Measurements from ENCODE around the gene KANTR.

The KANTR gene

DNA sequence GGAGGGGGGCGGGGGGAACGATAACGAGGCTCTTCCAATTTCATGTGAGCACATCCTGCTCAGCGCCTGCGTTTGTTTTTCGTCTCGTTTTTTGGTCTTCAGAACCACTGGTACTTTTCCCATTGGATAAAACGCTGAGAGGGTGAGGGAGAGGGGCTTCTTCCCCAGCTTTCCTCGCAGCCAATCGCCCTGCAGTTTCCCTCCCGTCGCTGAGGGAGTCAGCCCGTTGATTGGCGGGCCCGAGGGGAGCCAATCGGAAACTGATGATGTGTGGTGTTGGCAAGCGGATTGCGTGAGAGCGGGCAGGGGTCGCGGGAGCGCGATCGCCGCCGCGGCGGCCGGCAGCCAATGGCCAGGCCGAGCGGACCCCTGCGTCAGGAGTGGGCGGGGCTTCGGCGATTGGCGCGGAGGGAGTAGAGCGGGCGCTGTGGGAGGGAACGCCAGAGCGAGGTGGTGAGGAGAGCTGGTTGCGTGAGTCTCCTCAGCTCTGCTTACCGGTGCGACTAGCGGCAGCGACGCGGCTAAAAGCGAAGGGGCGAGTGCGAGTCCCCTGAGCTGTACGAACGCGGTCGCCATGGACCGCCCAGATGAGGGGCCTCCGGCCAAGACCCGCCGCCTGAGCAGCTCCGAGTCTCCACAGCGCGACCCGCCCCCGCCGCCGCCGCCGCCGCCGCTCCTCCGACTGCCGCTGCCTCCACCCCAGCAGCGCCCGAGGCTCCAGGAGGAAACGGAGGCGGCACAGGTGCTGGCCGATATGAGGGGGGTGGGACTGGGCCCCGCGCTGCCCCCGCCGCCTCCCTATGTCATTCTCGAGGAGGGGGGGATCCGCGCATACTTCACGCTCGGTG, 11.8 kb upstream of the KANTR start, which contains the start of gene TSPYL2:
TSPYL2 (plus strand) TSS at position 443 of the 848 bp plus-strand sequence; CDS start at position 575, 132 bp downstream.
- peak; percentile 96 for DNase-seq

DNA sequence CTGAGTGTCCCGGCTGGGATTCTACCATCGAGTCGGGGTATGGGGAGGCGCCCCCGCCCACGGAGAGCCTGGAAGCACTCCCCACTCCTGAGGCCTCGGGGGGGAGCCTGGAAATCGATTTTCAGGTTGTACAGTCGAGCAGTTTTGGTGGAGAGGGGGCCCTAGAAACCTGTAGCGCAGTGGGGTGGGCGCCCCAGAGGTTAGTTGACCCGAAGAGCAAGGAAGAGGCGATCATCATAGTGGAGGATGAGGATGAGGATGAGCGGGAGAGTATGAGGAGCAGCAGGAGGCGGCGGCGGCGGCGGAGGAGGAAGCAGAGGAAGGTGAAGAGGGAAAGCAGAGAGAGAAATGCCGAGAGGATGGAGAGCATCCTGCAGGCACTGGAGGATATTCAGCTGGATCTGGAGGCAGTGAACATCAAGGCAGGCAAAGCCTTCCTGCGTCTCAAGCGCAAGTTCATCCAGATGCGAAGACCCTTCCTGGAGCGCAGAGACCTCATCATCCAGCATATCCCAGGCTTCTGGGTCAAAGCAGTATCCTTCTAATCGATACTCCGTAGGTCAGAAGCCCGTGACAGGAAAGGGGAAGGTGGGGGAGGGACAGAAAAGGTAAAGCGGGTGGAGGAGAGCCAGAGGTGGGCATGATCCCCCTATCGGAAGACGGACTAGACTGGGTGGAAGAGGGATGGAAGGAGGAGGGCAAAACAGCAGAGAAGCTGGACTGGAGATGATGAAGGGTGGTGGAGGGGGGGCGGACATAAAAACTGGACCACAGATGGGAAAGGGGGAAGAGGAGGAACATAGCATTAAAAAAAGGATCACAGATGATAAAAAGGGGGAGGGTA, 10.9 kb upstream of the KANTR start:
- DNase-seq, result no peak

DNA sequence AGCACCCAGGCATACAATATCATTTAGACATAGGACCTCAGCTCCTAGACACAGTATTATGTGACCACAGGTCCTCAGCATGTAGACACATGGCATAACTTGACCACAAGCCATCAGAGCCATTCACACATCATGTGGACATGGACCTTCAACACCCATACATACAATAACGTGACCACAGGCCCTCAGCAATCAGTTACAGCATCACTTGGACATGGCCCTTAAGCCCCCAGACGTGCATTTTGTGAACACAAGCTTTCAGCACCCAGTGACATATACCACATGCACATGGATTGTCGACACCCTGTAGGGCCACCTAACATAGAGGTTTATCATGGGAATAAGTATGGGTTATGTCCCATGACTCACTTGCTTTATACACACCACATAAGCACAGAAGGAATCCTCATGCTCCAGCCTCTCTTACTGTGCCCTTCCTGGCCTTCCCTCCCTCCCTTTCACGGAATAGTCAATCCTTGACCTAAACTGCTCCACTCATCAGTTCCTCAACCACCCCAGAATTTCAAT, 9.8 kb upstream of the KANTR start:
- DNase-seq, result peak; percentile 21

DNA sequence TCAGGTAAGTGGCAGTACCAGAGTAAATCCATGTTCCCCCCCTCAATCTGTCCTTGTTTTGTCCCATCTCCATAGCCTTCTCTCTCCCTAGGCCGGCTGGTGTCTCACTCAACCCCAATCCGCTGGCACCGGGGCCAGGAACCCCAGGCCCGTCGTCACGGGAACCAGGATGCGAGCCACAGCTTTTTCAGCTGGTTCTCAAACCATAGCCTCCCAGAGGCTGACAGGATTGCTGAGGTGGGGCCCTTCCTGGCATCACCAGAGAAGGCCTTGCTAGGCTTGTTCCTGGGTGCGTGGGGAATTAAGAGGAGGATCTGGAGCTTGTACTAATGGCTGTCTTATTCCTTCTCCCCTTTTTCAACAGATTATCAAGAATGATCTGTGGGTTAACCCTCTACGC, 9.1 kb upstream of the KANTR start:
- DNase-seq, result no peak

DNA sequence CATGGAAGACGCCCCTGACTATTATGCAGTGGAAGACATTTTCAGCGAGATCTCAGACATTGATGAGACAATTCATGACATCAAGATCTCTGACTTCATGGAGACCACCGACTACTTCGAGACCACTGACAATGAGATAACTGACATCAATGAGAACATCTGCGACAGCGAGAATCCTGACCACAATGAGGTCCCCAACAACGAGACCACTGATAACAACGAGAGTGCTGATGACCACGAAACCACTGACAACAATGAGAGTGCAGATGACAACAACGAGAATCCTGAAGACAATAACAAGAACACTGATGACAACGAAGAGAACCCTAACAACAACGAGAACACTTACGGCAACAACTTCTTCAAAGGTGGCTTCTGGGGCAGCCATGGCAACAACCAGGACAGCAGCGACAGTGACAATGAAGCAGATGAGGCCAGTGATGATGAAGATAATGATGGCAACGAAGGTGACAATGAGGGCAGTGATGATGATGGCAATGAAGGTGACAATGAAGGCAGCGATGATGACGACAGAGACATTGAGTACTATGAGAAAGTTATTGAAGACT, 8.2 kb upstream of the KANTR start:
- DNase-seq, result peak; percentile 45

DNA sequence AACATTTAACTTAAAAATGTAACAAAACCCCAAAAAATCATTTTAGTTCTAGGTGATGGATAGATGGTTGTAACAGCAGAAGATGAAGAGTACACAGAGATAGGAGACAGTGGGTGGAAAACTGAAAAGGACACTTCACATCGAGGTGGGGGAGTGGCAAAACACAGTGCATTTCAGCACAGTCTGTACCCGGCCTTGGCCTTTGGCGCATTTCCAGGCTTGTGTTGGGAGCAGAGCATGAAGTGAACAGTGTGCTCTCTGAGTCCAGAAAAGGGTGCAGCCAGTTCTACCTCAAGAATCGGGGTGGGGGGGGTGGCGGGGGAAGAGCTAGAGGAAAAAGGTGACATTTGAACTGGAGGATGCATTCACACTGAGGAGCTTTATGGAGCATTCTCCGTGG, 7.5 kb upstream of the KANTR start:
- no peak for DNase-seq

DNA sequence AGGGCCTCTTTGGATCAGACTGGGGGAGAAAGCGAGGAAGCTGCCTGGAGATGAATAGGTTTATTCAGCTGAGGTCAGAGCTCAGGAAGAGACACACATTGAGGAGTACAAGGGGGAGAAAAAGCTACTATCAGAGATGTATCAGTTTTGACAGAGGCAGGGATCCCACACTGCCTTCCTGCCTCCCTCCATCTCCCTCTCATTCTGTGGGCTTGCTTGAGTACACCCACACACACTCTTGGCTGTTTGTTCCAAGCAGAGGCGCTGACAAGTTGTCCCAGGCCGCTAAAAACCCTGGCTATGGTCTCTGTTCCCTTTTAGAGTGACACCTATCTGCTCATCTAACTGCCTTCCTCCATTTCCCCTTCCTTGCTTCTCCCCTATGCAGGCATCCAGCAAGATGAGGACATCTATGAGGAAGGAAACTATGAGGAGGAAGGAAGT, 6.5 kb upstream of the KANTR start:
- peak; percentile 24 for DNase-seq

DNA sequence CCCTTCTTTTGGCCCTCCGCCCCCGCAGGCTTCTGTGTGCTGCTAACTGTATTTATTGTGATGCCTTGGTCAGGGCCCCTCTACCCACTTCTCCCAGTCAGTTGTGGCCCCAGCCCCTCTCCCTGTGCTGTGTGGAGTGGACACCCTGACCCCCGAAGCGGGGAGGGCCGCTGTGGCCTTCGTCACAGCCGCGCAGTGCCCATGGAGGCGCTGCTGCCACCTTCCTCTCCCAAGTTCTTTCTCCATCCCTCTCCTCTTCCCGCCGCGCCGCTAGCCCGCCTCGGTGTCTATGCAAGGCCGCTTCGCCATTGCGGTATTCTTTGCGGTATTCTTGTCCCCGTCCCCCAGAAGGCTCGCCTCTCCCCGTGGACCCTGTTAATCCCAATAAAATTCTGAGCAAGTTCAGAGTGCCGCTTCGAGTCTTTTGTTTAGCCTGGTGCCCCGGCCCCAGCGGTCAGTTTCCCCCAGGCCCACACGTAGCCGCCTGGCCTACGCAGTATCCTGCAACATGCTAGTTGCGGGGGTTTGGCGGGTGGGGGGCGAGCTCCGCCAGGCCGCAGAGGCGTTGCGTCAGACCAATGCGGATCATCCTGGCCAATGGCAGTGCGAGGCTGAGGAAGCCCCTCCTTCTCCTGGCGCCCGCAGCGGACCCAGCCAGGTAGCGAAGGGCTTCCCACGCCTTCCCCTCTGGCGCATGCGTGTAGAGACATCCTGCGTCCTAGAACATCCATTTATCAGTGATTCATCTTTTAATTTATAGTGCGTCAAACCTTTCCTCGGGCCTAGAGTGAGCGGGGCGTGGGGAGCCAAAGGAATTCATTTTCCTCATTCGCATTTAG, 5.6 kb upstream of the KANTR start:
- peak; percentile 90 for DNase-seq

DNA sequence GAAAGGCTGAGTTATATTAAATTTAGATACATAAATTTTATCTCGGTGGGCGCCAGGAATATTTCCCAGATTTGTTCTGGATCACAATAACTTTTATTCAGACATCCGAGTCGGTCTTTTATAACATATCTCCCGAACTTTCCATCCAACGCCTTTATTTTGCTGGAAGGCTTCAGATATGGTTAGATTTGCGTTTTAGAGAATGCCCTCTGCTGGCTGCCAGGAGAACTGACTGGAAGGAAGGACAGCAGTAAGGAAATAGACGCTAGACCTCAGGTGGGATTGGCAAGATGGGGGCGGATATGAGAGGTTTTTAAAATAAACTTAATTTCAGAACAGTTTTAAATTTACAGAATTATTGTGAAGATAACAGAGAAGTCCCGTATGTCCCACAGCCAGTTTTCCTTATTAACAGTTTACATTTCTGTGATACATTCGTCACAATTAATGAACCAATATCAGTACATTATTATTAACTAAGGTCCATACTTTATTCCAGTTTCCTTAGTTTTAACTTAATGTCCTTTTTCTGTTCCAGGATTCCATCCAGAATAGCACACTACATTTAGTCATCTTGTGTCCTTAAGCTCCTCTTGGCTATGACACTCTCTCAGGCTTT, 4.6 kb upstream of the KANTR start:
- DNase-seq, result peak; percentile 72

DNA sequence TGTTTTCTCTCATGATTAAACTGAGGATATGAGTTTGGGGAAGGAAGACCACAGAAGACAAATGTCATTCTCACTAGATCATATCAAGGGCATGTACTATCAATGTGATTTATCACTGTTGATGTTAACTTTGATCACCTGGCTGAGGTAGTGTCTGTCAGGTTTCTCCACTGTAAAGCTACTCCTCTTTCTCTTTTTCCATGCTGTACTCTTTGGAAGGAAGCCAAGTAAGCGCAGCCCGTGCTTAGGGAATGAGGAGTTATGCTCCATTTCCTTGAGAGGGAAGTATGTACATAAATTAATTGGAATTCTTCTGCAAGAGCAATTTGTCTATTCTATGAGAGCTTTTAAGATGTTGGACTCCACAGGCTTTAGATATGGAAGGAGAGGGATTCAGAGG, 4.0 kb upstream of the KANTR start:
- DNase-seq, result no peak

DNA sequence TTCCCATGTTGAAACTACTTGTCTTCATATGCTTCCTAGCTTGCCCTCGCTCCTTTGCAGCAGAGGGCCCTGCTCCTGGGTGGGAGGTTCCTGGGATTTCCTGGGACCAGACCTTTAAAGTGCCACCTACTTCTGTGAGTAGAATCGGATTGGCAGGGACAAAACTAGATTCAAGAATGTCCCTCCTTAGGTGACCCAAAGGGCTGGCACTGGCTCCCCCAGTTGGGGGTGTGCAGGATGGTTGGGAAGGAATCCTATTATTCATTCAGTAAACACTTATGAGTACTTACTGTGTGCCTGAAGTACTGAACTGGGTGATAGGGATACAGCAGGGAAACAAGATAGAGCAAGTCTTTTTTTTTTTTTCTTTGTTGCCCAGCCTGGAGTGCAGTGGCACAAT, 2.6 kb upstream of the KANTR start:
- no peak for DNase-seq

DNA sequence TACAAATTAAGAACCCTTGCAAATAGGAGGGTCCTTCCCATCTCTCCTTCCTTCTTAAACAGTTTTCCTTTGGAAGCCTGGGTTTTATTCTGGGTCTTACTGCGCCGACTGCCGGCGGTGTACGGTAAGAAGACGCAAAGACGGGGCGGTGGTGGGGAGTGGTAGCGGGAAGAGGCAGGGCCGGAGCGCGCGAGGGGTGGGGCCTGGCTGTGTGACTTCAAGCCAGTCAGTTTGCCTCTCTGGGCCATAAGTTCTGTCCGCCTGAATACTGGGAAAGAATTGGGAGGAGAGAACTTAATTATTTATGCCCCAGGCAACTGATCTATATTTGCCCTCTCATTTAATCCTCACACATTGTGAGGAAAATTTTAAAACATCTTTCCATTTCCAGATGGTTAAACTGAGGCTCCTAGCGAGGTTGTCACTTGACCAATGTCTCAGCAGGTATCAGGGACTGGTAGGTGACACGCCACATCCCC, 726 bp upstream of the KANTR start:
- DNase-seq, result peak; percentile 80

DNA sequence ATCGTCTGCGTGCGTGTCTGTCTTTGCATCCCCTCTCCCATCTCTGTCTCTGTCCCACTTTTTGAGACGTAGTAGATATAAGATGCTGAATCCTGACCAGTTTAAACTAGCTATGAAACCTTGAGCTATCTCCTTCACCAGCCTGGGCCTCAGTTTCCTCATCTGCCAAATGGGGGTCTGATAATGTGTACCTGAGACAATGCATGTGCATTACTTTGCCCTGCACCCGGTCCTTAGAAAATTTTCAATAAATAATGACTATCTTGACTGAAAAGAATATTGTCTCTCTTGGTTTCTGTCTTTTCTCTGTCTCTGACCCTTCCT, 602 bp downstream of the KANTR start:
- DNase-seq, result no peak

DNA sequence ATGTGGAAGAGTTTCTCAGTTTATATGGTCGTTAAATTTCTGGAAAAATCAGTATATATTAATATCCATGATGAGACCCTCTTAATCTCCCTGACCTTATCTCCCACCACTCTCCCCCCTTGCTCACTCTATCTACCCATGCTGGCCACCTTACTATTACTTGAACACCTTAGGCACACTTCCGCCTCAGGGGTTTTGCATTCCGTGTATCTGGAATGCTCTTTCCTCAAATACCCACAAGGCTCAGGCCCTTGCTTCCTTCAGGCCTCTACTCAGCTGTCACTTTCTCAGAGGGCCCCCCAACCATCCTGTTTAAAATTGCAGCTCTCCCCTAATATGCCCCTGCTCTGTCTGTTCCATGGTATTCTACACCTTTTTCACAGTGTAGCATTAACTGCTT, 1.9 kb downstream of the KANTR start:
- DNase-seq, result no peak

DNA sequence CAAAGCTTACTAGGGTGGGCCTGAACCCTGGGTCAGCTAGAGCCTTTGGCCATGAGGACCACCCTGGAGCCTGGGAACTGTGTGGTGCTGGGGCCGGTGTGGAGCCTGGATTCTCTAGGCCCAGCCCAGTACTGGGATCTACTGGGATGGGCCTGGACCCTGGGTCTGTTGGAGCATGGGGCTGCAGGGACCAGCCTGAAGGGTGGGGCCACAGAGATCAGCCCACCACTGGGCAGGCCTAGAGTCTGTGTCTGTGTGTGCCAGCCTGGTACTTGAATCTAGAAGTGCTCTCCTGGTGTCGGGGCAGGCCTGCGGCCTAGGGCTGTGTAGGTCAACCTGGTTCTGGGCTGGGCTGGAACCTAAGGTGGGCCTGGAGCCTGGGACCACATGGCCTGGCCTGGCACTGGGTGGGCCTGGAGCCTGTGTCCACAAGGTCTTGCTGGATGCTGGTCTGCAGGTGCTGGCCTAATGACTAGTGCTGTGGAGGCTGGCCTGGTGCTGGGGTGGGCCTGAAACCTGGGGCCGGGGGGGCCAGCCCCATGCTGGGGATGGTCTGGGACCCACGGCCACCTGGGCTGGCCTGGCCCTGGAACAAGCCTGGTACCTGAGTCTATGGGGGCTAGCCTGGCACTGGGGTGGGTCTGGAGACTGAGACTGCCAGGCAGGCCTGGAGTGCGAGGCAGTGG, 21.1 kb downstream of the KANTR start:
- no peak for DNase-seq

DNA sequence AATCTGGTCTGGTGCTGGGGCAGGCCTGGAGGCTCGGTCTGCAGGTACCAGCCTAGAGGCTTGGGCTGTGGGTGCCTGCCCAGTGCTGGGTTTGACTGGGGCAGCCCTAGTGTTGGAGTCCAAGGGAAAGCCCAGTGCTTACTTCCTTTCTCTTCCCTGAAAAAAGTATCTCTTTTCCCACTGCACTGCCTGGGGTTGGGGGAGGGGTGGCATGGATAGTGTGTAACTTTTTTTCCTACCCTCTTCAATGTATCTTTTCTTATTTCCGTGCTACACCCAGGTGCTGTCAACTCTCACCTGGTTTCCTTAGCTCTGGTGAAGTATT, 21.6 kb downstream of the KANTR start:
- no peak for DNase-seq

DNA sequence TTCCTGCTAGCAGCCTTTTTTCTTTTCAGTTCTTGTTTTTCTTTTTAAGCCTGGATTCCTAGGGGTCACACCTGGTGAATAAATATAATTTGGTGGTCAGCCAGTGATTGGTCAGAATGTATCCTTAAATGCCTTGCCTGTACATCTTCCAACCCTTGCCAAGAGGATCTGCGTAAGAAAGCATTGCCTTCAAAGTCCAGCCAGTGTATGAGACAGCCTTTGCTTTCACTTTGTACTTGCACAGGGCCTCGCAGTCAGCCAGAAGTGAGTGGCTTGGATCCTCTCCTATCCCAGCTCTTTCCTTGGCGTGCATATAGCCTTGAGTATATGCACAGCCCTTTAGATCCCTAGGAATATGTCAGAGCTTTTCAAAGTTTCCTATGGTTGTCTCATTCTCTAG, 22.2 kb downstream of the KANTR start:
- DNase-seq, result no peak

DNA sequence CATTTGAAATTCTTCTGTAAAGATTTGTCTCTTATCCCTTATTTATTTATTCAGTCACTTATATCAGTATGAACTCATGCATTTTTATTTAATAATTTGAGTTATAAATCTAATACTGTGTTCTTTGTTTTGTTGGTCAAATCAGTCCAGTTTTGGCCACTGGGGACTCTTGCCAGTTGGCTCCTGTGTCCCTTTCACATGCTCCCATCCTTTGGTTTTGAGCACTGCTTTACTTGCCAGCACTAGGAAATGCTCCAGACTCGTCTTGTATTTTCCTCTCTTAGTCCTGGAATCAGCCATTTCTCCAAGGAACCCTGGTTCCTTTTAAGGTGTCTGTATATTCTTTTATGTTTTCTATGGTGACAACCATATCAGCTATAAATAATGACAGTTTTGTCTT, 28.1 kb downstream of the KANTR start:
- DNase-seq, result no peak

DNA sequence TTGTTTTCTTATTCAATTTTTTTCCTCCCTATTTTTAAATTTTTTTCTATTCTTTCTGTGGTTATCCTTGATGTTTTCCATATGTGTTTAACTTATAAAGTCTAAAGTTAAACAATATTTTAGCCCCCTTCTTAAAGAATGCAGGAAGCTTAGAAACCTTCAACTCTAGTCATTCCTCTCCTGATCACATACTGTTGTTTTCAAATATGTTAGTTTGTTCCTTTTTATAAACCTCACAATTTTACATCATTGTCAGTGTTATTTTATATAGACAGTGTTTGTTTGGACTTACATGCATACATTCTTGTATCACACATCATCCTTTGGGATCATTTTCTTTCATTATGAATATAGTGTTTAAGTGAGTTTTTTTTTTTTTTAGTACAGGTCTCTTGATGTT, 31.6 kb downstream of the KANTR start:
- DNase-seq, result no peak

DNA sequence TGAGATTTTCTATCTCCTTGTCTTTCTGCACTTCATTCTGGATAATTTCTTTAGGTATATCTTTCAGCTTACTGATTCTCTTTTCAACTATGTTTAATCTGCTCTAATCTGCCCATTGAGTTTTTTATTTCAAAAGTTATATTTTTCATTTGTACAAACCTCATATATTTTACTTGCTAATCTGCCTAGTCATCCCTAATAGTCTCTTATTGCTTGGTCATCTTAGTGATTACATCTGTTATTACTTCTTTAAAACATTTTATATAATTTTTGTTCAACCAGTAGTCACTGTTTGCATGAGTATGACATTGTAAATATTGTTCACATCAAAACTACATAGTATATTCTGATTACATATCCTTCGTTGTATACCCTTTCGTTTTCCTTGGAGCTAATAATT, 32.4 kb downstream of the KANTR start:
- DNase-seq, result no peak

DNA sequence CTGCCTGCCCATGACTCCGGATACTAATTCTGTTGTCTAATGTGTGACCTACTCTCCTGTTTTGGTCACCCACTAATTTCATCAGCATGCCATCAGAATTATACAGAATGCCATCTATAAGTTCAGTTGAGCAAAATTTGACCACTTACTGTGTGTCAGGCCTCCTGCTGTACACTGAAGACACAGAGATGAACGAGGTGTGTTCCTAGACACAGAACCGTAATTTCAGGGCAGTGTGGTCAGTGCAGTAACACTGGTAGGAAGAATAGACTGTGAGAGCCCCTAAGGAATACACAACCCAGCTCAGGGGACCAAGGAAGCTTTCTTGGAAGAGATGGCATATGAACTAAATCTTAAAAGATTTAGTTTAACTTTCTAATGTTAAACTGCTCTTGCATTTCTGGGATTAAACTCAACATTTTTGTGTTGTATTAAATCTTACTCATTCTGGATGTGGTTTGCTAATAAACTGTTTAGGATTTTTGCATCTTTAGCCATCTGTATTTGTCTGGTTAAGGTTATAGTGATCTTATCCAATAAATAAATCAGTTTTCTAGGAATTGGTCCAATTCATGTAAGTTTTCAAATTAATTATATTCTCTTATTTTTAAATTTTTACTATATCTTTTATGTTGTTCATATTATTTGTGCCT, 34.3 kb downstream of the KANTR start:
- DNase-seq, result no peak
